DND-41 (cell line): ENCODE measurements around the gene CREG1.

Source experiments
- CTCF ChIP-seq: IDR thresholded peaks from 2 replicates; pipeline ENCODE4 v1.5.1; 2012; ENCODE audit warnings: borderline replicate concordance, low read length, moderate library complexity, mild to moderate bottlenecking; ENCODE audit not compliant: poor library complexity, severe bottlenecking; ENCODE audit errors: extremely low read depth
- EZH2 ChIP-seq: IDR thresholded peaks from 3 replicates; pipeline ENCODE4 v1.6.1; 2012; ENCODE audit warnings: borderline replicate concordance, low read depth, mild to moderate bottlenecking, moderate library complexity, low read length, inconsistent platforms; ENCODE audit not compliant: severe bottlenecking

- TF ChIP-seq CTCF, result no peak
- no peak for TF ChIP-seq EZH2
Observed at GRCh38 chr1:167502719-167503462, 50.7 kb downstream of the CREG1 start.
